Epithelial cell of proximal tubule (primary cell): ENCODE results near the gene C7orf57. TPM values are rescaled to one million over a fixed set of nuclear protein-coding genes. Genes with fewer than 3 reads are reported as not detected.

Experiments used
- DNase-seq: peaks from one replicate; pipeline ENCODE4 v3.0.0-alpha.2; 2011; ENCODE audit warnings: low read depth
- H3K4me3 ChIP-seq: 2 replicates; pipeline ENCODE4 v1.5.1; 2011; ENCODE audit warnings: low read depth, mild to moderate bottlenecking, low read length
- total RNA-seq: library from RNA; depleted of rRNA; stranded (reverse); fragments of >200 nt; gene quantifications from 2 replicates; pipeline ENCODE4 v1.2.3, GENCODE V29; 2015
- TF ChIP-seq, protein P1 (sequence below): conservative IDR thresholded peaks from 2 replicates; pipeline ENCODE4 v1.5.1; 2012; ENCODE audit warnings: low read depth, mild to moderate bottlenecking, low read length

Gene C7orf57
- total RNA-seq, 1 donor from 2014 or later = not detected

DNA sequence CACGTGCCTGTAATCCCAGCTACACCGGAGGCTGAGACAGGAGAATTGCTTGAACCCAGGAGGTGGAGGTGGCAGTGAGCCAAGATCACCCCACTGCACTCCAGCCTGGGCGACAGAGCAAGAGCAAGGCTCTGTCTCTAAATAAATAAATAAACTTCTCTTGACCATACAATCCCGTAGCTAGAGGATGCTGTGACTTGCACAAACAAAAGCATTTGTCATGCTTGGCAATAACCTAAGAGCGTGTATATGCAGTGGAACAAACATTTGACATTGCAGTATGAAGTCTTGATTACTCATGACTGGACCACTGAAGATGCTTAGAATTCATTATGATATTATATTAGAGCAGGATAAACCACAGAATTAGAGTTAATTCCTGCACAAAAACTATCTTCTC is 1.4 kb upstream of the C7orf57 start:
- H3K4me3 ChIP-seq = no peak overlapping the region
- TF ChIP-seq, protein P1, sequence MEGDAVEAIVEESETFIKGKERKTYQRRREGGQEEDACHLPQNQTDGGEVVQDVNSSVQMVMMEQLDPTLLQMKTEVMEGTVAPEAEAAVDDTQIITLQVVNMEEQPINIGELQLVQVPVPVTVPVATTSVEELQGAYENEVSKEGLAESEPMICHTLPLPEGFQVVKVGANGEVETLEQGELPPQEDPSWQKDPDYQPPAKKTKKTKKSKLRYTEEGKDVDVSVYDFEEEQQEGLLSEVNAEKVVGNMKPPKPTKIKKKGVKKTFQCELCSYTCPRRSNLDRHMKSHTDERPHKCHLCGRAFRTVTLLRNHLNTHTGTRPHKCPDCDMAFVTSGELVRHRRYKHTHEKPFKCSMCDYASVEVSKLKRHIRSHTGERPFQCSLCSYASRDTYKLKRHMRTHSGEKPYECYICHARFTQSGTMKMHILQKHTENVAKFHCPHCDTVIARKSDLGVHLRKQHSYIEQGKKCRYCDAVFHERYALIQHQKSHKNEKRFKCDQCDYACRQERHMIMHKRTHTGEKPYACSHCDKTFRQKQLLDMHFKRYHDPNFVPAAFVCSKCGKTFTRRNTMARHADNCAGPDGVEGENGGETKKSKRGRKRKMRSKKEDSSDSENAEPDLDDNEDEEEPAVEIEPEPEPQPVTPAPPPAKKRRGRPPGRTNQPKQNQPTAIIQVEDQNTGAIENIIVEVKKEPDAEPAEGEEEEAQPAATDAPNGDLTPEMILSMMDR = no peak
- DNase-seq = no peak

- no peak for DNase-seq
- H3K4me3 ChIP-seq = peak overlapping the region; percentile 66
- TF ChIP-seq, protein P1 = no peak
Observed at GRCh38 chr7:48035967-48036478, 680 bp downstream of the C7orf57 start.

- TF ChIP-seq, protein P1 = no peak
- DNase-seq = no peak
- no peak overlapping the region for H3K4me3 ChIP-seq
Observed at GRCh38 chr7:48038815-48039506, 3.6 kb downstream of the C7orf57 start.

- no peak for DNase-seq
- no peak overlapping the region for H3K4me3 ChIP-seq
- TF ChIP-seq, protein P1 = no peak
Observed at GRCh38 chr7:48040944-48041652, 5.8 kb downstream of the C7orf57 start.

- DNase-seq = no peak
Observed at GRCh38 chr7:48041653-48041970, 6.3 kb downstream of the C7orf57 start.

DNA sequence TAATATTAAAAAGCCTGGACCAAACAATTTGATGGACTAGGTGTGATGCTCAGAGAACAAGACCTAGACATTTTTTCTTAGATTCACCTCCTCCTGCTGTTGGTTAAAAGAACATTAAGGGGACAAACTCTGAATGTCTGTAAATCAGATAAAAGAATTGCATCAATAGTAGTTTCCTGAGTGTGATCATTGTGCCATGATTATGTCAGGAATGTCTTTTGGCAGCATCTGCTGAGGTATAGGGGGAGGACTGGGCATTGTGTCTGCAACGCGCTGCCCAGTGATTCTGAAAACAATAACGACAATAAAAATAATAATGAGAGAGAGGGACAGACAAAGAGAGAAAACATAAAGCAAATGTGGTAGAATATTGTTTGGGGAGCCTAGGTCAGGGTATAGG is 6.9 kb downstream of the C7orf57 start:
- TF ChIP-seq, protein P1 = no peak
- no peak for DNase-seq
- H3K4me3 ChIP-seq = no peak overlapping the region

More at GRCh38 chr7:48041653-48041970, 6.3 kb downstream of the C7orf57 start:
- TF ChIP-seq, protein P1 = no peak
- no peak overlapping the region for H3K4me3 ChIP-seq
